ENCODE results near the gene HTR1A.

GRCh38 chr5:63923914-63924313 is 38.3 kb downstream of the HTR1A start:
- no peak for TF ChIP-seq CTCF (IDR thresholded peaks at IDR 0.05)
- TF ChIP-seq POLR2A (IDR thresholded peaks at IDR 0.05) = no peak
